MV-4-11 (cell line): ENCODE data around the gene CCNDBP1.

Experiments used
- DNase-seq: peaks from one replicate; lab custom pipeline; 2025; lab: John Stamatoyannopoulos, UW

Gene CCNDBP1

GRCh38 chr15:43246261-43246774, 61.1 kb downstream of the CCNDBP1 start:
- DNase-seq = peak; percentile 43
